NCI-H526 (cell line): ENCODE data around the gene POP7.
"Not testable (repeated sequence)": the region's sequence is repeated elsewhere in the genome, so short reads cannot be mapped to it uniquely, and the experiment has no call there.

Experiments
- DNase-seq, 2 experiments: peaks; one replicate each; lab custom pipeline; 2025; lab: John Stamatoyannopoulos, UW

Gene POP7

DNA sequence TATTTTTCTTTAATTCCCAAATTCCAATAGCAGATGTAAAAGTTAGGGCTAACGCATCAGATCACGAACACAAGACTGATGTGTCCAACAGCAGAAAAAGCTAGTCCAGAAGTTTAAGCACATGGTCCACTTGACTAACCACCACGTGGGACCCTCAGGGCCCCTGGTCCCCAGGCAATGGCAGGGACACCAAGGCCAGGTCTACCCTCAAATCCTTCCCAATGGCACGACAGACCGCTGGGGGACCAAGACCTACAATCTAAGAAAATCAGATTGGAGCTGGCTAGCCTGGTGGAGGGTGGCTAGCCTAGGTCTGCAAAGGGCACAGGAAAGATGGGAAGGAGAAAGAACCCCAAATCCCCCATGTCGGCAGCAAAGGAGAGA, 13.4 kb upstream of the POP7 start:
- DNase-seq, result no peak

DNA sequence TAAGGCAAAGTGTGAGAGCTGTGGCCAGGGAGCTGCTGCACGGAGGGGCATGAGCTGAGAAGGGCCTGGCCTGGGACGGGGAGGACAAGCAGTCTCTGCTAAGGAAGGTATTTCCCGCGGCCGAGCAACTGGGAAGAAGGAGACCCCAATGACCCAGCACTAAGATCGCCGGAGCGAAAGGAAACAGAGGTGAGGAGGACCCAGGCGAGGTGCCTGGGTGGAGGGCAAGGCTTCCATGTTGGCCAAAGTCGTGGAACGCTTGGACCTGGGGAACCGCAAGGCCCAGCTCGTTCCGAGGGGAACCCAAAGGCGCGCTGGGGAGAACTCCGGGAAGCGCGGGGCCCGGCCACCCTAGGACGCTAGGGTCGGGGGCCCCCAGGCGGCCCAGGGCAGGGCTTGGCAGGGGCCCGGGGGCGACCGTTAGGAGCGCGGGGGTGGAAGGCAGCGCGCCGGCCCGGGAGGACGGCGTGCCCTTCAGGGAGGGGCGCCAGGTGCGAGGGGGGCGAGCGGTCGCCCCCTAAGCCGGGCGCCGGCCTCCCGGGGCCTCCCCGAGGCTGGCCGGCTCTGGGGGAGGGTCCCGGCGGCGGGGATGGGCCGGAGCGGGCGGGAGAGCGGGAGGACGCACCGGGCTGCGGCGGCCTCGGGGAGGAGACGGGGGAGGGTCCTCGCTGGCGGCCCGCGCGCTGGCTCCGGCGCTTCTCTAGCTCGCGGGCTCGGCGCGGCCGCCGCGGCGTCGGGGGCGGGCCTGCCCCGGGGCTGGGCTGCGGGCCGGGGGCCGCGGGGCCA, 12.4 kb upstream of the POP7 start:
- DNase-seq, result peak in 1 of 2 experiments; percentile 70

DNA sequence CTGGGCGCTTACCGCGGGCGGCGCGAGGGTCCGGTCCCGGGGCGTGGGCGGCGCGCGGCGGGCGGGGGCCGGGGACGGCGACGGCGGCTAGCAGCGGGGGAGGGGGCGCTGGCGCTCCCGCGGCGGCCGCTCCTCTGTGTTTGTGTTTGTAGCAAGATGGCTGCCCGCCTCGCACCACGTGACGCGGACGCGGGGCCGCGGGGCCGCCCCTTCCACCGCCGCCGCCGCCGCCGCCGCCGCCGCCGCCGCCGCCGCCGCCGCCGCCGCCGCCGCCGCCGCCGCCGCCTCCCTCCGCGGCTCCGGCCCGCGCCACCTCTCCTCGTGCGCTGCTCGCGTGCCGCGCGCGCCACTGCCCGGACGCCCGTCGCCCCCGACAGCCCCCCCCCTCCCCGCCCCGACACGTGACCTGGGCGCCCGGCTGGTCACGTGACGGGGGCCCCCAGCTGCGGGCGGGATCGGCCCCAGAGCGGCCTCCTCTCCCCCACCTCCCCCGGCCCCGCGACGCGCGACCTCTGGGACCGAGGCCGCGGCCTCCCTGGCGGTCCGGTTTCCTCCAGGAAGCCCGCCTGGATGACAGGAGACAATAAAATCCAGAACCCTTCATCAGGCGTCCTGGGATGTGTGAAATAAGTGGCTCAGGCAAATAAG, 11.7 kb upstream of the POP7 start, which contains the start of gene GIGYF1:
GIGYF1 (minus strand) TSS at position 153 of the 648 bp plus-strand sequence. CDS start 6,012 bp downstream, outside the sequence.
- peak in 1 of 2 experiments; percentile 88 for DNase-seq

DNA sequence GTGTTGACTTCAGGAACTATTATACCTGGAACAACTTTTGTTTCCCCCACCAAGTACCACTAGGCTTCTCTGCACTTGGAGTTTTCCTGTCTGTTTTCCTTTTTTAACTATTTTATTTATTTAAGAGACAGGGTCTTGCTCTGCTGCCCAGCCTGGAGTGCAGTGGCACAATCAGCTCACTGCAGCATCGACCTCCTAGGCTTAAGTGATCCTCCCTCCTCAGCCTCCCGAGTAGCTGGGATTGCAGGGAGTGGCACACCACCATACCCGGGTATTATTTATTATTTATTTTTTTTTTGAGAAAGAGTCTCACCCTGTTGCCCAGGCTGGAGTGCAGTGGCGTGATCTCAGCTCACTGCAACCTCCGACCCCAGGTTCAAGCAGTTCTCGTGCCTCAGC, 9.8 kb upstream of the POP7 start:
- no peak for DNase-seq

DNA sequence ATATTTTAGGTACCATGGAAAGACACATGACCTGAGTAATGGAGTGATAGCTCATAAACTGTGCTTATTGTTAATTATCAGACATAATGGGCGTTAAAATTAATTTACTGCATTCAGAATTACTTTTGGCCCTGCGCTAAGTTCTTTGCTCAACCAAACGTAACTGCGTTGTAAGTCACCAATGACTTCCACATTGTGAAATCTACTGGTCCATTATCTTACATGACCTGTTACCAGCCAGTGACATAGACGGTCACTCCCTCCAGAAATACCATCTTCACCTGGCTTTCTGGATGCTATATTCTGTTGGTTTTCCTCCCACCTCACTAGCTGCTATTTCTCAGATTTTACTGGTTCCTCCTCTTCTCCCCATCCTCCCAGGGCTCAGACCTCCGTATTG, 6.9 kb upstream of the POP7 start:
- DNase-seq, result no peak

DNA sequence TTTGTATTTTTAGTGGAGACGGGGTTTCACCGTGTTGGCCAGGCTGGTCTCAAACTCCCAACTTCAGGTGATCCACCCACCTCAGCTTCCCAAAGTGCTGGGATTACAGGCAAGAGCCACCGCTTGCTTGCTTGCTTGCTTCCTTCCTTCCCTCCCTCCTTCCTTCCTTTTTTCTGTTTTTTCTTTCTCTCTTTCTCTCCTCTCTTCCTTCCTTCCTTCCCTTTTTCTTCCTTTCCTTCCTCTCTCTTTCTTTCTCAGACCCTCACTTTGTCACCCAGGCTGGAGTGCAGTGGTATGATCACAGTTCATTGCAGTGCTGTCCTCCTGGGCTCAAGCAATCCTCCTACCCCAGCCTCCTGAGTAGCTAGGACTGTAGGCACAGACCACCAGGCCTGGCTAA, 4.8 kb upstream of the POP7 start:
- DNase-seq, result not testable (repeated sequence)

DNA sequence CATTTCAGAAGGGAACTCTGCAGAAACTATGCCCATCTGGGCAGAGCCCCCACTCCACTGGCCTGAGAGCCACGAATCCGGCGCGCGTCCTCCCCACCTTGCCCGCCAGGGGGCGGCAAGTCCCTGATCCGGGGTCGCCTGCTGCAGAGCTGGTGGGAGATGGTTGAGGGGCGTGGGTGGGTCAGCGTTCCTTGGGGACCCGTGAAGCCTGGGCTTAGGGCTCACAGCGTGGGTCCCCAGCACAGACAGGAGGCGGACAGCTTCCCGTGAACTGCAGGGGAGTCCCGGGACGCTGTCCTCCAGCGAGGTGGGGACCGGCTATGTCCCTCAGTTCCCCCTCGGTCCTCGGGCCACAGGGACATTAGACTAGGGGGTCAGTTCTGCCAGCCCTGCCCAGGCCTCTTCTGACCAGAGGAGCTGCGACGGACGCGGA, 585 bp upstream of the POP7 start:
- DNase-seq, result peak; percentile 52 to 83

DNA sequence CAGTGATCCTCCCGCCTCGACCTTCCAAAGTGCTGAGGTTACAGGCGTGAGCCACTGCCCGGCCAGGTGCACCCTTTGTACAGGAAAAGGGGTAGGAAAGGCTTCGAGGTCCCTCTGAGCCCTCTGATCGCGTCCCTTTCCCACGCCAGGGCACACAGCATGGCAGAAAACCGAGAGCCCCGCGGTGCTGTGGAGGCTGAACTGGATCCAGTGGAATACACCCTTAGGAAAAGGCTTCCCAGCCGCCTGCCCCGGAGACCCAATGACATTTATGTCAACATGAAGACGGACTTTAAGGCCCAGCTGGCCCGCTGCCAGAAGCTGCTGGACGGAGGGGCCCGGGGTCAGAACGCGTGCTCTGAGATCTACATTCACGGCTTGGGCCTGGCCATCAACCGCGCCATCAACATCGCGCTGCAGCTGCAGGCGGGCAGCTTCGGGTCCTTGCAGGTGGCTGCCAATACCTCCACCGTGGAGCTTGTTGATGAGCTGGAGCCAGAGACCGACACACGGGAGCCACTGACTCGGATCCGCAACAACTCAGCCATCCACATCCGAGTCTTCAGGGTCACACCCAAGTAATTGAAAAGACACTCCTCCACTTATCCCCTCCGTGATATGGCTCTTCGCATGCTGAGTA, 871 bp downstream of the POP7 start:
- peak in 1 of 2 experiments; percentile 37 for DNase-seq

DNA sequence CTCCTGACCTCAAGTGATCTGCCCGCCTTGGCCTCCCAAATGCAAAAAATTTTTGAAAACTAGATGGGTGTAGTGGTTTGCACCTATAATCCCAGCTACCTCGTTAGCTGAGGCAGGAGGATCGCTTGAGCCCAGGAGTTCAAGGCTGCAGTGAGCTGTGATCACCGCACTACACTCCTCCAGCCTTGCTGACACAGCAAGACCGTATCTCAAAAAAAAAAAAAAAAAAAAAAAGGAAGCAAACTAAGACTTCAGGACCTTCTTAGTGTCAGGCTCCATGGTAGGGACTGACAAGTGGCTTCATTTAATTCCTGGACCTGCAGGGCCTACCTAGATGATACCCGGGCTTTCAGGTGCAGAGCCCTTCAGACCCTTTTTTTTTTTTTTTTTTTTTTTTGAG, 2.5 kb downstream of the POP7 start:
- no peak for DNase-seq

DNA sequence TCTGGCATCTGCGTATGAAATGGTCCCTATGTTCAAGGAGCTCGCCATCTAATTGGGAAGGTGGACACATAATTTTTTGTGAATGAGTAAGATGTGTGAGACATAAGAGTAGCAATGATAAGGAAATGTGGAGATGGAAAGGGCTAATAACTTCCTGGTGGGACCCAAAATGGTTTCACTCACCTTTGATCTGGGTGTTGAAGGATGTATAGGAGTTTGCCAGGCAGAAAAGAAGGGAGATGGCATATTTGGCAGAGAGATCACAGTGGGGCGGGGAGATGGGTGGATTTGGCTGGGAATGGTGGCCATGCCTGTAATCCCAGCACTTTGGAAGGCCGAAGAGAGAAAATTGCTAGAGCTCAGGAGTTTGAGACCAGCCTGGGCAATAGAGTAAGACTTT, 4.5 kb downstream of the POP7 start:
- DNase-seq, result no peak

DNA sequence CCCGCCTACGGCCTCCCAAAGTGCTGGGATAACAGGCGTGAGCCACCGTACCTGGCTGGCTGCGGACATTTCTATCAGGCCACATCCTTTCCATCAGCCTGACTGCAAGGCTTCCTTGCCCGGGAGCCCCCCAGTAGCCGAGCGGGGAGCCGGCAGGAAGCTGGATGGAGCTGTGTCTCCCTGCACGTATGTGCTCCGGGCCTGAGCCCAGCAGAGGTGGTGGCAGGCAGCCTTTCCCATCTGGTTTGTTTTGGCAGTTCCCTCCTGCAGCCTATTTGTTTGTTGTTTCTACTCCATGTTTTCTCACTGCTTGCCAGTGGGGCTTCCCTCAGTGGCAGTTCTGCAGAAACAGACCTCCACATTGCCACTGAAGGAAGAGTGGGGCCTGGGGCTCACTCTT, 5.4 kb downstream of the POP7 start:
- no peak for DNase-seq

DNA sequence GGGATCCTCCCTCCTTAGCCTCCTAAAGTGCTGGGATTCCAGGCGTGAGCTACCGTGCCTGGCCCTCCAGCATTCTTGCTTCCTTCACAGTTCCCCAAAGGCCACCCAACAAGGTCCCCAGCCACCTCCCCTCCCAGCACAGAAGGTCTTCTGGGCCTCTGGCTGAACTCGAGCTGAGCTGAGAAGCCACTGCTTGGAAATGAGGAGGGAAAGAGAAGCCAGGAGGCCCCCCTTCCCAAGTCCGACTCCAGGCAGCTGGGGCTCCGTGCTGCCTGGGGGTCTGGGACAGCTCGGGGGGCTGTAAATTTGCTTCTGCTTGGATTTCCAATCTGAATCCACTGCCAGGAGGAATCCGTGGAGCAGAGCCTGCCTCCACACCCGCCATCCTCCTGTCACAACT, 8.8 kb downstream of the POP7 start:
- no peak for DNase-seq

DNA sequence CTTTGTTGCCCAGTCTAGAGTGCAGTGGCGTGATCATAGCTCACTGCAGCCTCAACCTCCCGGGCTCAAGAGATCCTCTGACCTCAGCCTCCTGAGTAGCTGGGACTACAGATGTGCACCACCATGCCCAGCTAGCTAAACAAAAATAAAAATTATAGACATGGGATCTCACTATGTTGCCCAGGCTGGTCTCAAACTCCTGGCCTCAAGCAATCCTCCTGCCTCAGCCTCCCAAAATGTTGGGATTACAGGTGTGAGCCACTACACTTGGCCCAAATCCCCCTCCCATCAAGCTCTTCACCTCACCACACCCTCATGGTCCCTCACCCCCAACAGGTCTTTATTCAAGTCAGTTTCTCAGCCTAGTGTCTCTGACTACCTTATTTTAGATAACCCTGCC, 11.2 kb downstream of the POP7 start:
- DNase-seq, result not testable (repeated sequence)

DNA sequence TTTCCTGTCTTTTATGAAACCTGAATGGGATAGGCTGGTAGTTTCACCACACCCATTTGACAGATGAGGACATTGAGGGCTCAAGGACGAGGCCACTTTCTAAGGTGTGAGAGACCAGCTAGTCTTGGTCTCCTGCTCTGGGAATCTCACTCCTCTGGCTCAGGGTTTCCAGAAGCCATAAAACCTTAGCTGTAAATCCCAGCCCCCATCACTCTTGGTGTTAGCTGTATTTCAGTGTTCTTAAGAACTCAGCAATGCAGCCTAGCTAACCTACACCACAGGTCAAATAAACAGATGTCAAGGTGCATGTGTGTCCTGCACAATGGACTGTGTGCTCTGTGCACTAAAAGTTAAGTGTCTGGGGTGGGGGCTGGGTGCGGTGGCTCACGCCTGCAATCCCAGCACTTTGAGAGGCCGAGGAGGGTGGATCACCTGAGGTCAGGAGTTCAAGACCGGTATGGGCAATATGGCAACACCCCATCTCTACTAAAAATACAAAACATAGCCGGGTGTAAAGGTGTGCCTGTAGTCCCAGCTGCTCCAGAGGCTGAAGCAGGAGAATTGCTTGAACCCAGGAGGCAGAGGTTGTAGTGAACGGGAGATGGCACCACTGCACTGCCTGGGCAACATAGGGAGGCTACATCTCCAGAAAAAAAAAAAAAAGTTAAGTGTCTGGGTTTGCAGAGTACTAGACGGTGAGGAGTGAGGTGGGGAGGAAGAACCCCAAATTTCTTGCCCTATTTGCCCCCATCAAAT, 13.8 kb downstream of the POP7 start:
- peak in 1 of 2 experiments; percentile 22 for DNase-seq

DNA sequence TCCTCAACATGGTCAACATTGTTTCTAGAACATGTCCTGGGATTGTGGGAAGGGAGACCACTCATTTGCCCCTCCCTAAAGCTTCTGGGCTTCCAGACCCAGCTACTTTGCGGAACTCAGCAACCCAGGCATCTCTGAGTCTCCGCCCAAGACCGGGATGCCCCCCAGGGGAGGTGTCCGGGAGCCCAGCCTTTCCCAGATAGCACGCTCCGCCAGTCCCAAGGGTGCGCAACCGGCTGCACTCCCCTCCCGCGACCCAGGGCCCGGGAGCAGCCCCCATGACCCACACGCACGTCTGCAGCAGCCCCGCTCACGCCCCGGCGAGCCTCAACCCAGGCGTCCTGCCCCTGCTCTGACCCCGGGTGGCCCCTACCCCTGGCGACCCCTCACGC, 14.4 kb downstream of the POP7 start, which contains the start of gene EPO:
EPO (plus strand) TSS at position 190 of the 392 bp plus-strand sequence. CDS start 513 bp downstream, outside the sequence.
- no peak for DNase-seq

DNA sequence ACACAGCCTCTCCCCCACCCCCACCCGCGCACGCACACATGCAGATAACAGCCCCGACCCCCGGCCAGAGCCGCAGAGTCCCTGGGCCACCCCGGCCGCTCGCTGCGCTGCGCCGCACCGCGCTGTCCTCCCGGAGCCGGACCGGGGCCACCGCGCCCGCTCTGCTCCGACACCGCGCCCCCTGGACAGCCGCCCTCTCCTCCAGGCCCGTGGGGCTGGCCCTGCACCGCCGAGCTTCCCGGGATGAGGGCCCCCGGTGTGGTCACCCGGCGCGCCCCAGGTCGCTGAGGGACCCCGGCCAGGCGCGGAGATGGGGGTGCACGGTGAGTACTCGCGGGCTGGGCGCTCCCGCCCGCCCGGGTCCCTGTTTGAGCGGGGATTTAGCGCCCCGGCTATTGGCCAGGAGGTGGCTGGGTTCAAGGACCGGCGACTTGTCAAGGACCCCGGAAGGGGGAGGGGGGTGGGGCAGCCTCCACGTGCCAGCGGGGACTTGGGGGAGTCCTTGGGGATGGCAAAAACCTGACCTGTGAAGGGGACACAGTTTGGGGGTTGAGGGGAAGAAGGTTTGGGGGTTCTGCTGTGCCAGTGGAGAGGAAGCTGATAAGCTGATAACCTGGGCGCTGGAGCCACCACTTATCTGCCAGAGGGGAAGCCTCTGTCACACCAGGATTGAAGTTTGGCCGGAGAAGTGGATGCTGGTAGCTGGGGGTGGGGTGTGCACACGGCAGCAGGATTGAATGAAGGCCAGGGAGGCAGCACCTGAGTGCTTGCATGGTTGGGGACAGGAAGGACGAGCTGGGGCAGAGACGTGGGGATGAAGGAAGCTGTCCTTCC, 15.0 kb downstream of the POP7 start:
- no peak for DNase-seq

DNA sequence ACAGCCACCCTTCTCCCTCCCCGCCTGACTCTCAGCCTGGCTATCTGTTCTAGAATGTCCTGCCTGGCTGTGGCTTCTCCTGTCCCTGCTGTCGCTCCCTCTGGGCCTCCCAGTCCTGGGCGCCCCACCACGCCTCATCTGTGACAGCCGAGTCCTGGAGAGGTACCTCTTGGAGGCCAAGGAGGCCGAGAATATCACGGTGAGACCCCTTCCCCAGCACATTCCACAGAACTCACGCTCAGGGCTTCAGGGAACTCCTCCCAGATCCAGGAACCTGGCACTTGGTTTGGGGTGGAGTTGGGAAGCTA, 15.5 kb downstream of the POP7 start:
- no peak for DNase-seq

DNA sequence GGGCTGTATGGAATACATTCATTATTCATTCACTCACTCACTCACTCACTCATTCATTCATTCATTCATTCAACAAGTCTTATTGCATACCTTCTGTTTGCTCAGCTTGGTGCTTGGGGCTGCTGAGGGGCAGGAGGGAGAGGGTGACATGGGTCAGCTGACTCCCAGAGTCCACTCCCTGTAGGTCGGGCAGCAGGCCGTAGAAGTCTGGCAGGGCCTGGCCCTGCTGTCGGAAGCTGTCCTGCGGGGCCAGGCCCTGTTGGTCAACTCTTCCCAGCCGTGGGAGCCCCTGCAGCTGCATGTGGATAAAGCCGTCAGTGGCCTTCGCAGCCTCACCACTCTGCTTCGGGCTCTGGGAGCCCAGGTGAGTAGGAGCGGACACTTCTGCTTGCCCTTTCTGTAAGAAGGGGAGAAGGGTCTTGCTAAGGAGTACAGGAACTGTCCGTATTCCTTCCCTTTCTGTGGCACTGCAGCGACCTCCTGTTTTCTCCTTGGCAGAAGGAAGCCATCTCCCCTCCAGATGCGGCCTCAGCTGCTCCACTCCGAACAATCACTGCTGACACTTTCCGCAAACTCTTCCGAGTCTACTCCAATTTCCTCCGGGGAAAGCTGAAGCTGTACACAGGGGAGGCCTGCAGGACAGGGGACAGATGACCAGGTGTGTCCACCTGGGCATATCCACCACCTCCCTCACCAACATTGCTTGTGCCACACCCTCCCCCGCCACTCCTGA, 16.7 kb downstream of the POP7 start:
- no peak for DNase-seq

DNA sequence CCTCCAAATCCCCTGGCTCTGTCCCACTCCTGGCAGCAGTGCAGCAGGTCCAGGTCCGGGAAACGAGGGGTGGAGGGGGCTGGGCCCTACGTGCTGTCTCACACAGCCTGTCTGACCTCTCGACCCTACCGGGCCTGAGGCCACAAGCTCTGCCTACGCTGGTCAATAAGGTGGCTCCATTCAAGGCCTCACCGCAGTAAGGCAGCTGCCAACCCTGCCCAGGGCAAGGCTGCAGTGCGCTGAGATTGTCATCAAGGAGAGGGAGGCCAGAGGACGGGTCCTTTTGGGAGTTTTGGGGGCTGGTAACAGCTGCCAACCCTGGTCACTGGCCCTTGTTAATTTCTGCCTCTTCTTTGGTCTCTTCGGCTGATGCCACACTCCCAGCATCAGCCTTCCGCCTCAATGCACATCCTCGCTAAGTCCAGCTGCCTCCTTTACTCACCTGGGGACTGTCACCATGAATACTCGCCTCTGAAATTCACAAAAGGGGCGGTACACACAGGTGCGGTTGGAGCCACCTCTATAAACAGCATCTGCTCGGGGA, 17.9 kb downstream of the POP7 start:
- DNase-seq, result no peak

DNA sequence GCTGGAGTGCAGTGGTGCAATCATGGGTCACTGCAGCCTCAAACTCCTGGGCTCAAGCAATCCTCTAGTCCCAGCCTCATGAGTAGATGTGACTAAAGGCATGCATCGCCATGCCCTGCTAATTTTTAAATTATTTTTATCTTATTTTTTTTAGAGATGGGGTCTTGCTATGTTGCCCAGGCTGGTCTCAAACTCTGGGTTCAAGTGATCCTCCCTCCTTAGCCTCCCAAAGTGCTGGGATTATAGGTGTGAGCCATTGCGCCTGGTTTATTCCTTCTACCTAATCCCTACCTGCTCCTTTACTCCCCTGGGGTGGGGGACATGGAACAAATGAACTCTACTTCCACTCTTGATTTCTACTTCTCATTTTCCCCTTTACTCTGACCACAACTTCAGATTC, 18.4 kb downstream of the POP7 start:
- DNase-seq, result not testable (repeated sequence)
